Activated T-cell treated with anti-CD3 and anti-CD28 coated beads for 48 hours (primary cell): ENCODE measurements around the gene CHRNA10.
"Not testable (repeated sequence)": the region's sequence is repeated elsewhere in the genome, so short reads cannot be mapped to it uniquely, and the experiment has no call there.

Experiments used
- DNase-seq: peaks from one replicate; pipeline ENCODE4 v3.0.0-alpha.2; 2020; ENCODE audit warnings: low read depth

CHRNA10 gene

DNA sequence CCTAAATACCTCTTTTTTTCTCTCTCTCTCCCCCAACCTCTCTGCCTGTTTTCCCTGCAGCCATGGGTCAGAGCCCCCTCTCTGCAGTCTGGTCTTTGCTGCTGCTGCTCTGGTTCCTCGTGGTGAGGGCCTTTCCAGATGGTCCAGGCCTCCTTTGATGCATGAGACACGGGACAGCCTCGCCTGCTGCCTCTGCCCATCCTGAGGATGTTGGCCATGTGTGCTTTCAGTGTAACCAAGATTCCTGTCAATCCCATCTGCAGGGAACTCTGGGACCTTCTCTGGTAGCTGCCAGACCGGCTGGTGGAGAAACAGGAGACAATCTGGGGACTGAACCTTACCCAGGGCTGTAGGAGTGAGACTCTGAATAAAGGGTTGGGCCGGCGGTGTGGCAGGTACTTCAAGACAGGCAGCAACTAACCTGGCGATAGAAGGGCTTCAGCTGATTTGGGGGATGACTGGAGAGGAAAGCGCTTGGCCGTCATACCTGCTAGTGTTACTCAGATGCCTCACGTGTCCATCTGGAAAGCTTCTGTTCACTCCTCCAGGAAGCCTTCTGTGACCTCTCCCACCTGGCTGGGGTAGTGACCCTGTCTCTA is 7.1 kb downstream of the CHRNA10 start:
- no peak for DNase-seq

DNA sequence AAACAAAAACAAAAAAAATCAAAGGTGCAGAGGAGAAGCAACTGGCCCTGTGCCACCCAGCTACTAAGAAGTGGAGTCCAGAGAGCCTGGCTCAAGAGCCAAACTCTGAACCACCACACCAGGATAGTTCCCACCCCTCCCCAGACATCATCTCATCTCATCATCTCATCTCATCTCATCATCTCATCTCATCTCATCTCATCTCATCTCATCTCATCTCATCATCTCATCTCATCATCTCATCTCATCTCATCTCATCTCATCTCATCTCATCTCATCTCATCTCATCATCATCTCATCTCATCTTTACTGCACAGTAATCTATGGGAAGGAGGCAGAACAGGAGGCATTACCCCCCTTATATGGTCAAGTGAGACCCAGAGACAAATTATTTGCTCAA is 8.3 kb downstream of the CHRNA10 start:
- no peak for DNase-seq

DNA sequence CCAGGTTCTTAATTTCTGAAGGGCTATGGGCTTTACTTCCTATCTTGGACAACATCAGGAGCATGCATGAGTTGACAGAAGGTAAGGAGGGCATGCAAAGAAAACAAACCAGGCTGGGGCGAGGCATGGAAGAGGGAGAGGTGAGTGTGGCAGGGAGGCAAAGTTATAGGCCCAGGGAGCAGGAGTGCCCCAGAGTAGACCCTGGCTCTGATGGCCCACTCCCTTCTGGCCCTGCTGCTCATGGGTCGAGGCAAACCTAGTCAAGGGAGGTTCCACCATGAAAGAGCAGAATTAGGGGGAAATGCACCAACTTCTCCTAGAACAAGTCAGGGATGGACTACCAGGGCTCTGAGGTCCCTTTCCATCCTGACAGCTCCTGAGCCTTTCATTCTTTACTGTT is 10.2 kb downstream of the CHRNA10 start:
- DNase-seq = no peak

DNA sequence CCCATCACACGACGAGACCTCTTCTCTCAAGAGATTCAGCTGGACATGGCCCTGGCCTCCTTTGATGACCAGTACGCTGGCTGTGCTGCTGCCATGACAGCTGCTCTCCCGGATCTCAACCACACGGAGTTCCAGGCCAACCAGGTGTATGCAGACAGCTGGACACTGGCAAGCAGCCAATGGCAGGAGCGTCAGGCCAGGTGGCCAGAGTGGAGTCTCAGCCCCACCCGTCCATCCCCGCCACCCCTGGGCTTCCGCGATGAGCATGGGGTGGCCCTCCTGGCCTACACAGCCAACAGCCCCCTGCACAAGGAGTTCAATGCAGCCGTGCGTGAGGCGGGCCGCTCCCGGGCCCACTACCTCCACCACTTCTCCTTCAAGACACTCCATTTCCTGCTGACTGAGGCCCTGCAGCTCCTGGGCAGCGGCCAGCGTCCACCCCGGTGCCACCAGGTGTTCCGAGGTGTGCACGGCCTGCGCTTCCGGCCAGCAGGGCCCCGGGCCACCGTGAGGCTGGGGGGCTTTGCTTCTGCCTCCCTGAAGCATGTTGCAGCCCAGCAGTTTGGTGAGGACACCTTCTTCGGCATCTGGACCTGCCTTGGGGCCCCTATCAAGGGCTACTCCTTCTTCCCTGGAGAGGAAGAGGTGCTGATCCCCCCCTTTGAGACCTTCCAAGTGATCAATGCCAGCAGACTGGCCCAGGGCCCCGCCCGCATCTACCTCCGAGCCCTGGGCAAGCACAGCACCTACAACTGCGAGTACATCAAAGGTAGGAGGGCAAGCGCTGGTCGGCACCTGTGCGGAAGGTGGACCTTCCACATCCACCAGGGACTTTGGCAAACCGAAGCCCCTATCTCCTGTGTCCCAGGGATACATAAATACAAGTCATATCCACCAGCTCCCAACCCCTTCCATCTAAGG is 11.3 kb downstream of the CHRNA10 start:
- DNase-seq = no peak

DNA sequence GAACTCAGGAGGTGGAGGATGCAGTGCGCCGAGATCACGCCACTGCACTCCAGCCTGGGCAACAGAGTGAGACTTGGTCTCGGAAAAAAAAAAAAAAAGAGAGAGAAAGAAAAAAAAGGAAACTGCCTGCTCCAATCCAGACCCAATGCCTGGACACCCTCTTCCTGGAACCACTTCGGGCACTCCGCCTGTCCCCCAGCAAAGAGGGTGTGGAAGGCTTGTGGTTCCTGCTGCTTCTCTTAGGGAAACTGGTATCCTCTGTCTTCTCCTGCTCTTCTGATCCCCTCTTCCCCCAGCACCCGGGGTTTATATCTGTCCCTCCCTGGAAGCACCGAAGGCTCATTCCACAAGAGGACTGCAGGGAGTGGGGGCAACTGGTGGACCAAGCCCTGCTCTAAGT is 12.9 kb downstream of the CHRNA10 start:
- DNase-seq = no peak

DNA sequence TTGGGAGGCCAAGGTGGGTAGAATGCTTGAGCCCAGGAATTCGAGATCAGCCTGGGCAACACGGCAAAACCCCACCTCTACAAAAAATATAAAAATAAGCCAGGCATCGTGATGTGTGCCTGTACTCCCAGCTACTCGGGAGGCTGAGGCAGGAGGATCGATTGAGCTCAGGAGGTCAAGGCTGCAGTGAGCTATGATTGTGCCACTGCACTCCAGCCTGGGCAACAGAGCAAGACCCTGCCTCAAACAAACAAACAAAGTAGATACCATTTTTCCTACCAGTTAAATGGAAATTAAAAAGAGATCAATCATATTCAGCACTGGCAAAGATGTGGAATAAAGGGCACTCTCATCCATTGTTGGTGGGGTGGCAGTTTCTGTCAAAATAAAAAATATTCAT is 13.9 kb downstream of the CHRNA10 start:
- DNase-seq = not testable (repeated sequence)

DNA sequence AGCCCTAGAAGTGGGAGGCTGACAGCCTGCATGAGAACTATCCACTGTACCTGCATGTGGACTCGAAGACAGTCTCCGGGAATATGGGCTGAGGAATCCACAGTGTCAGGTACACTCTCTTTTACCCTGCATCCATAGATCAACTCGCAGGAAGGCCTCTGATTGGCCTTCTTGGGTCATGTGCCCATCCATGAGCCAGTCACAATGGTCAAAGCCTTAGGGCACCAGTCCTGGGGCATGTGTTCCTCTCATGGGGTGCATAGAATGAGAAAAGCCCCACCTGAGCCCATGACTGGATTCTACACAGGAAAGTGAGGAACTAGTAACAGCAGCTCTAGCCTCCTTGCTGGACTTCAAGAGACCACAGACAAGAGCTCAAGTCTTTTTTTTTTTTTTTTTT is 15.6 kb downstream of the CHRNA10 start:
- no peak for DNase-seq

DNA sequence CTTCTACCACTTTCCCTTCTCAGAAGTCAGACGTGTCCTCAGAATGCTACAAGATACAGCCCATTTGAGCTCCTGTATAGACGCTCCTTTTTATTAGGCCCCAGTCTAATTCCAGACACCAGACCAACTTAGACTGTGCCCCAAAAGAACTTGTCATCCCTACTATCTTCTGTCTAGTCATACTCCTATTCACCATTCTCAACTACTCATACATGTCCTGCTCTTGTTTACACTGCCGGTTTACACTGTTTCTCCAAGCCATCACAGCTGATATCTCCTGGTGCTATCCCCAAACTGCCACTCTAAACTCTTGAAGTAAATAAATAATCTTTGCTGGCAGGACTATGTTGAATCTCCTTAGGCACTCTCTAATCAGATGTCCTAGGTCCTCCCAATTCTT is 18.7 kb downstream of the CHRNA10 start:
- DNase-seq = not testable (repeated sequence)

DNA sequence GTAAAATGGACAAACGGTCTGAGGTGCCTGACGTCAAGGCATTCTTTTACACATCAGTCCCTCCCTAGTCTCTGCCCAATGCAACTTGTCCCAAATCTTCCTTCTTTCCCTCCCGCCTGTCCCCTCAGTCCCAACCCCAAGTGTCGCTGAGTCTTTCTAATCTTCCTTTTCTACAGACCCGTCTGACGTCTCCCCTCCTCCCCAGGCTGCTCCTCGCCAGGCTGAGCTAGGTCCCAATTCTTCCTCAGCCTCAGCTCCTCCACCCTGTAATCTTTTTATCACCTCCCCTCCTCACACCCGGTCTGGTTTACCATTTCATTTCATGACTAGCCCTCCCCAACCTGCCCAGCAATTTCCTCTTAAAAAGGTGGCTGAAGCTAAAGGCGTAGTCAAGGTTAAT is 21.8 kb downstream of the CHRNA10 start:
- not testable (repeated sequence) for DNase-seq

DNA sequence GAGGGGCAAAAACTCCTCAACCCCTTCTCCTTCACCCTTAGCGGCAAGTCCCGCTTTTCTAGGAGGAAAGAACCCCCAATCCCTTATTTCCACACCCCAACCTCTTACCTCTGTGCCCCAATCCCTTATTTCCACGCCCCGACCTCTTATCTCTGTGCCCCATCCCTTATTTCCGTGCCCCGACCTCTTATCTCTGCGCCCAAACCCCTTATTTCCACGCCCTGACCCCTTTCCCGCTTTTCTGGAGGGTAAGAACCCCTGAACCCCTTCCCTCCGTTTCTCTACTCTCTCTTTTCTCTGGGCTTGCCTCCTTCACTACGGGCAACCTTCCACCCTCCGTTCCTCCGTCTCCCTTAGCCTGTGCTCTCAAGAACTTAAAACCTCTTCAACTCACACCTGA is 22.3 kb downstream of the CHRNA10 start:
- DNase-seq = not testable (repeated sequence)

DNA sequence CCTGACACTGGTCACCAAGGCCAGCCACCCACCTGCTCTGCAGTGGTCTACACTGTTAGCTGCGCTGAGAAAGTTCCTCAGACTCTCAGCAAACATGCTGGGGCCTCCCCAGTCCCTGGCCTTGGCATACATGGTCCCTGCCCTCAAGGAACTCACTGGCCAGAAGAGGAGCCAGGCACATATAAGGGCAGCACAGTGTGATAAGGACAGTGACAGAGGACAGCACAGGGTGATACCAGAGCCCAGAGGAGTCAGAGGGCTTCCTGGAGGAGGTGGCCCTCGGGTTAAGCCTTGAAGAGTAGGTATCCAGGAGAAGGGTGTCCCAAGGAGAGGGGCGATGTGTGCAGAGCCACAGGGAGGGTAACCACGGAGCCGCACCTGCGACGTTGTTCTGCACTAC is 25.6 kb downstream of the CHRNA10 start:
- DNase-seq = no peak

DNA sequence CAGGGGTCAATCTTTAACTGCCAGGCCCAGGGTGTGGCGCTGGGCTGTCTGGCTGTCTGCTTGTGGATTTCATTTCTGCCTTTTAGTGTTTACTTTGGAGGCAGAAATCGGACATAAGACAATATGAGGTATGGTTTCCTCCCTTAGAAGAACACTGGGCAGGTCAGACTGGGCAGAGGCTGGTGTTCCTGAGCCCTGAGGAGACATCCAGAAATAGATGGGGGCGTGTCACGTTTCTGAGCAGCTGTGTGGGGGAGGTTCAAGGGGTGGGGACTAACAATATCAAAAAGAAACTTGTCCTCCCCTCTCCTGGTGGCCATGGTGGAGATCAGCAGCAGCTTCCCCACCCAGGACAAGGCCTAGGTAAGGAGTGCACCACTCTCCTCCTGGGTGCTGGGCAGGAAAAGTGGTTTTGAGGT is 26.4 kb downstream of the CHRNA10 start, which contains the start of gene ART1:
TSS of gene ART1 (plus strand) at position 312 of the 419 bp plus-strand sequence. CDS start 14,086 bp downstream, outside the sequence.
- no peak for DNase-seq

DNA sequence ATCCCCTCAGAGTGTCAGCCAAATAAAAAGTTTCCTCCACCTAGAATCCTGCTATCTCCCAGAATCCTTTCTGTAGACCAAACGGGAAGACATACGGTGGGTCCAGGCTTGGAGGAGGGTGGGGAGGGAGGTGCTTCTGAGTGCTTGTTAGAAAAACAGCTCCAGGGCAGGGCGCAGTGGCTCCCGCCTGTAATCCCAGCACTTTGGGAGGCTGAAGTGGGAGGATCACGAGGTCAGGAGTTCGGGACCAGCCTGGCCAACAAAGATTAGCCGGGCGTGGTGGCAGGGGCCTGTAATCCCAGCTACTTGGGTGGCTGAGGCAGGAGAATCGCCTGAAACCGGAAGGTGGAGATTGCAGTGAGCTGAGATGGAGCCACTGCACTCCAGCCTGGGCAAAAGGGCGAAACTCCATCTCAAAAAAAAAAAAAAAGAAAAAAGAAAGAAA is 28.1 kb downstream of the CHRNA10 start:
- not testable (repeated sequence) for DNase-seq

DNA sequence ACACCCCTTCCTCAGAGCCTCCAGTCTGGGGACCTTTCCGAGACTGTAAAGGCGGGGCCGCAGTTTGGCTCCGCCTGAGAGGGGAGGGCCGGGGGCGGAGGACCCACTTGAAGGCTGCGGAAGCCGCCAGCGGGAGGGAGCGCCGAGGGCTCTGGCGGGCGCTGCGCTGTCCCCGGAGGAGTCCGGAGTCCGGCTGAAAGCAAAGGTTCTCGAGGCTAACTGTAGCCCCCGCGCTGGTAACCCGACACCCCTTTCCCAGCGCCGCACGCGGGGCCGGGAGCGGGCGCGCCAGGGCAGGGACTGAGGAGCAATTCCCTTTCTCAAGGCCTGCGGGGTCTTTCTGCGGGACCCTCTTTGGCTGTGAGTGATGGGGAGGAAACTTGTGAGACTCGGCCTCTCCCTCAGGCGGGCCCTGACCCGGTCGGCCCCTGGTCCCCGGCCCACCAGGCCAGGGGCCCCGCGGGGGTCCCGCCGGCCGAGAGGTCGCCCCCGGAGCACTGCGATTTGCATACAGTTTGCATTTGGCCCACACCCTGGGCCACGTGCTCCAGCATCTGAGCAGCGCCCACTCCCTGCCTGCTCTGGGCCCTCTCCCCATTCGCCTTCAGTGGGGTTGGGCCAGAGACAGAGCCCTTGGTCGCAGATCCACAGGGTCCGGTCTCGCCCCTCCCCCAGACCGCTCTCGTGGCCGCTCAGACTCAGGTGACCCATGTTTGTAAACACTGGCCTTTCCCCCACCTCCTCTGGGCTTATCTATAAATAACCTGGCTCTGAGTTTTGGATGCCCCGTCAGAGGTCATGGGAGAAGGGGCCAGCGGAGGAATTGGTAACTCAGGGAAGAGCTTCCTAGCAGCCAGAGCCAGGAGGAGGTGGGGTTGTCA is 28.9 kb downstream of the CHRNA10 start:
- DNase-seq = peak; percentile 41

DNA sequence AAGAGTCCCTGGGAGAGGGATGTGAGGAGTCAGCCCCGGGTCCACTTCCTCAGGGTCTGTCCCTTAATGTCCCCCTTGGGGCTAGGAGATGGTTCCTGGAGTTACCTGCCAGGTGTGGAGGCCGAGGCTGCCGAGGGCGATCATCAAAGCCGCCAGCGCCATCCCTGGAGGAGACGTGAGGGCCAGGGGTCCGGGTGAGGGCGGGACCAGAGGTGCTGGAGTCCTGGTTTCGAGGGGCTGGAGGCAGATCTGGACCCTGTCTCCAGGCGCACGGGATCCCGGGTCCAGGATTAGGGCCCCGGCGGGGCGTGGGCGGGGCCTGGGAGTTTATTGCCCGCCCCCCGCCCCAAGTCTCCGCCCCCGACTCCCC is 29.5 kb downstream of the CHRNA10 start, which contains the start of gene ART5:
TSS of gene ART5 (minus strand) at position 292 of the 370 bp plus-strand sequence. CDS start at position 162, 130 bp downstream.
- DNase-seq = no peak

DNA sequence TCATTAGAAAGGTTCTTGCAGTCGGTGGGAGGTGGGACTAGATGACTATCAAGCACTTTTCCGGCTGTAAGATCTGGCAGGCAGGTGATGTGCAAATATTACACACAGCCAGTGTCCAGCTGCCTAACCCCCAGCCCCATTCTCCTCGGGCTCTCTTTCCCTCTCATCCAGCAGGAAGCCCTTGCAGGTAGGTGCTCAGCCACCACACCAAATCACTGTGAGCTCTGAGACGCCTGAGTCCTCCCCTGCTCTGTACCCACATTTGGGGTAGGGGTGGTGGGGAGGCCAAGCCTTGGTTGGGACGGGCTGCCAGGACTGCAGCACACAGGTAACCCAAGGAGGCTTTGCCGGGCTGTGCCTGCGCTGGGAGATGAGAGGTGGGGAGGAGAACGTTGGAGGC is 30.0 kb downstream of the CHRNA10 start:
- no peak for DNase-seq

DNA sequence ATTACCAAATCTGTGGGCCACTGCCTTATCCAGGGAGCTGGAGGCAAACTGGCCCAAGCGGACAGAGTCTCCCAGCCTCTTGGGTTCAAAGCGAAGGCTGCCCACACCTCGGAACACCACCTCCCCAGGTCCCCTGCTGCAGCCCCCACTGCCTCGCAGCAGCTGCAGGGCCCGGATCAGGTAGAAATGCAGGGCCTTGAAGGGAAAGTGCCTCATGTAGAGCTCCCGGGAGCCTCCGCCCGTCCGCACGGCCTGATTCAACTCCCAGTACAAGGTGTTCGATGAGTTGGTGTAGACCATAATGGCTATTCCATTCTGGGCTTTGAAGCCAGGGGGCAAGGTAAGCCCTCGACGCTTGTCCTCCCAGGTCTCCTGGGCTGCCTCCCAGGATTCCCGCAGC is 31.3 kb downstream of the CHRNA10 start:
- no peak for DNase-seq

DNA sequence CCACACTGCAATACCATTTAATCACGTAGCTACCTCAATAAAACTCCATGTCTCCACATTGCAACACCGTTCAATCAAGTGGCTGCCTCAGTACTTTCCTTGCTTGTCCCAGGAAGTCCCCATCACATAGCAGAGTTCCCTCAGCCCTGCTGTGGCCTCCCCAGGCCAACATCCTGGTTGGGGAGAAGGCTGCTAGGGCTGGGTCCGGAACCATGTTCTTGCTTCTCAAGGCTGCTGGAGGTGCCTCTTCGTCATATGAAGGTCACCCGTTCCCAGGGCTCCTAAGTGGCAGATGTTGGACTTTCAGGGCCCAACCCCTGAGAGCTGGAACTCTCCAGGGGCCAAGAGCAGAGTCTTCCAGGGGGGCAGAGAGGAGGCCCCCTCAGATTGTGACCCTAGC is 32.7 kb downstream of the CHRNA10 start:
- DNase-seq = no peak

DNA sequence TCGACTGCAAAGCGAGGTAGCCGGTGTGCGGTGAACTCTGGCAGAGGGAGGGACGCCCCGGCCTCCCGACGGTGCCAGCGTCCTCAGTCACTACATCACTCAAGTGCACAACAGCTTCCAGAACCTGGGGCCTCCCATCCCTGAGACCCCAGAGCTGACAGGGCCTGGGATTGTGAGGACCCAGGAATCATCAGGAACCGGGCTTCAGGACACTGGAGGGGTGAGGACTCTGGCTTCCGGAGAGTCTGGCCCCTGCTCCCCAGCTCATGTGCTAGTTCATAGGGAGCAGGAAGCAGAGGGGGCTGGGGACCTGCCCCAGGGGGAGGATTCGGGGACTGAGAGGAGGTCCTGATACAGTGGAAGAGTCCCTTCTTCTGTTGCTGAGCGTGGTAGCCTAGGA is 34.0 kb downstream of the CHRNA10 start:
- no peak for DNase-seq

DNA sequence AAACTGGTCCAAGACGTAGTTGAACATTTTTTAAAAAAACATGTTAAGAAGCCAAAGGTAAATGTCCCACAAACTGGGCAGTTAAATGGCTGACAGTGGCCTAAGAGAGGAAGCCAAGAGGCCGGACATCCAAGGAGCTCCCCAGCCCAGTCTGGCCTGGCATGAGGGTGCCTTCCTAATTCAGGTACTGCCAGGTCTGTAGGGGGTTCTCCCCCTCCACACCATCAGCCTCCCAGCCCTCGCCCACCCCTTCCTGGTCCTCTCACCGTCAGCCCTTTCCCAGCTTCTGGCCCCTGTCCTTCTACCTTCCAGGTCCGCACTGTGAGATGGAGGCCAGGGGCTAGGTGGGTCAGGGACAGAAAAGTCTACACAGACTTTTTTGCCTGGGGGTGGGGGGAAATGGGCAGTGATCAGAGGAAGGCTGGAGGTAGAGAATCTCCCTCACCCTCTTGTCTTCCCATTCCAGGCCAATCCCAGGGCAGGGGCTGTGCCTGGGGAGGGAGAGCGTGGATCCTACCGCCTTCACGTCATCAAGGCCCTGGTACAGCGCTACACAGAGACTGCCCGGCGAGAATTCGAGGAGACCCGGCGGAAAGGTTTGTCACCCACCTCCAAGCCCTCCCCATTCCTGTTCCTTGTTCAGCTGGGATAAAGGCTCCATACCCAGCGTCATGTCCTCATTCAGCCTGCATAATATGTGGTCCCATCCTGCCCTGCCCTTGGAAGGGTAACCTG is 35.4 kb downstream of the CHRNA10 start:
- no peak for DNase-seq

DNA sequence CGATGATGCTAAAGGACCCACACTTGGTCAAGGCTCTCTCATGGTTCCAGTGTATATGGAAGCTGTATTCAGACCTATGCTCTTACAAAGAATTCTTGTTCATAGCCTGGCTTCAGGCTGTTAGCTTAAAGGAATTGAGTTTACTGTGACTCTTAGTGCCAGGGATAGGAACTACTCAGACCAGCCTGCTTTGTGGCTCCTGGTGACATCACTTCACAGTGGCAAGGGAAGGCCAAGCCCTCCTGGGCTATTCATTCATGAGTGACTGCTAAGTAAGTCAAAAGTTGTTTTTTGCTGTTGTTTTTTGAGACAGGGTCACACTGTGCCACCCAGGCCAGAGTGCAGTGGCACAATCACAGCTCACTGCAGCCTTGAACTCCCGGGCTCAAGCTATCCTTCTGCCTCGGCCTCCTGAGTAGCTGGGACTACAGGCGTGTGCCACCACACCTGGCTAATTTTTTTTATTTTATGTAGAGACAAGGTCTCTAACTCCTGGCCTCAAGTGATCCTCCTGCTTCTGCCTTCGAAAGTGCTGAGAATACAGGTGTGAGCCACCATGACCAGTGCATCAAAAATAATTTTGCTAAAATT is 39.0 kb downstream of the CHRNA10 start:
- DNase-seq = no peak
